Endothelial cell of umbilical vein (primary cell): ENCODE measurements around the gene SYAP1. TPM values are rescaled to one million over a fixed set of nuclear protein-coding genes. Genes with fewer than 3 reads are reported as not detected.
A peak's percentile ranks its signal among the peaks of the same experiment; 100 is the strongest.

Experiments used
- BruUV-seq: library from RNA; stranded (reverse); fragments of 400-500 nt; replicated peaks from 2 replicates; lab custom pipeline; 2021; lab: Mats Ljungman, UMichigan
- CTCF ChIA-PET: fragments of 300-600, 350-600 bp; sonication (Branson Sonifier 250); formaldehyde crosslinking; loops from one replicate; lab custom pipeline; 2021; ENCODE audit warnings: antibody characterized with exemption, inconsistent platforms; lab: Charles Lee
- POLR2A ChIA-PET: fragments of 300-600, 350-600 bp; sonication (Branson Sonifier 250); formaldehyde crosslinking; loops from one replicate; lab custom pipeline; 2021; ENCODE audit warnings: antibody characterized with exemption, inconsistent platforms; lab: Charles Lee
- DNase-seq: peaks from one replicate; pipeline ENCODE4 v3.0.0-alpha.2; 2011; ENCODE audit warnings: low read depth, low spot score
- FAIRE-seq: peaks from 2 replicates; lab custom pipeline; 2011; peaks lifted over from hg19 to GRCh38; lab: Jason Lieb, UNC
- H2AFZ ChIP-seq: 2 replicates; pipeline ENCODE4 v1.6.0; 2012; ENCODE audit warnings: low read depth, low read length, control low read depth, inconsistent platforms
- H3K27ac ChIP-seq: 2 replicates; pipeline ENCODE4 v1.5.1; 2011; ENCODE audit warnings: low read depth, mild to moderate bottlenecking, control low read depth, low read length, moderate library complexity; ENCODE audit not compliant: insufficient read depth
- H3K27me3 ChIP-seq, 2 experiments: 2 replicates each; pipeline versions ENCODE4 v1.6.0 to v1.6.1; 2011; ENCODE audit warnings: low read length in 2 of 2, mixed read lengths in 1 of 2; ENCODE audit not compliant: control insufficient read depth in 2 of 2, insufficient read depth in 2 of 2
- H3K36me3 ChIP-seq, 2 experiments: 2 replicates in 1 of 2; 3 replicates in 1 of 2; pipeline ENCODE4 v1.5.1; 2011; ENCODE audit warnings: low read length in 2 of 2, mild to moderate bottlenecking in 1 of 2, moderate library complexity in 1 of 2; ENCODE audit not compliant: control insufficient read depth in 2 of 2, insufficient read depth in 2 of 2; ENCODE audit errors: extremely low read depth in 1 of 2
- H3K4me1 ChIP-seq: 3 replicates; pipeline ENCODE4 v1.5.1; 2011; ENCODE audit warnings: mild to moderate bottlenecking, low read length; ENCODE audit not compliant: control insufficient read depth, insufficient read depth; ENCODE audit errors: extremely low read depth
- H3K4me2 ChIP-seq: 2 replicates; pipeline ENCODE4 v1.6.1; 2011; ENCODE audit warnings: low read length, control low read depth, mixed read lengths; ENCODE audit not compliant: insufficient read depth
- H3K4me3 ChIP-seq, 3 experiments: fragments of 200-600 bp in 1 of 3; sonication (generic), shearing (Covaris generic) in 1 of 3; replicated peaks in 1 of 3; 2 replicates each; pipeline ENCODE4 v1.5.1; 2011 to 2016; ENCODE audit warnings: control low read depth in 3 of 3, low read length in 3 of 3, mild to moderate bottlenecking in 2 of 3, inconsistent platforms in 1 of 3, low read depth in 1 of 3, moderate library complexity in 1 of 3; ENCODE audit not compliant: insufficient read depth in 1 of 3
- H3K79me2 ChIP-seq: 2 replicates; pipeline ENCODE4 v1.6.0; 2012; ENCODE audit warnings: low read length, inconsistent platforms; ENCODE audit not compliant: control insufficient read depth, insufficient read depth
- H3K9ac ChIP-seq: replicated peaks from 2 replicates; pipeline ENCODE3; 2011; ENCODE audit warnings: low read length, control low read depth; ENCODE audit not compliant: insufficient read depth; ENCODE audit errors: extremely low read depth
- H3K9me1 ChIP-seq: replicated peaks from 3 replicates; pipeline ENCODE4 v1.6.0; 2011; ENCODE audit warnings: mild to moderate bottlenecking, low read length; ENCODE audit not compliant: control insufficient read depth, insufficient read depth; ENCODE audit errors: extremely low read depth
- H3K9me3 ChIP-seq: replicated peaks from 2 replicates; pipeline ENCODE4 v1.5.1; 2012; ENCODE audit warnings: low read length, inconsistent platforms; ENCODE audit not compliant: control insufficient read depth, insufficient read depth
- H4K20me1 ChIP-seq: replicated peaks from 2 replicates; pipeline ENCODE3; 2011; ENCODE audit warnings: mild to moderate bottlenecking, low read length; ENCODE audit not compliant: control insufficient read depth, insufficient read depth; ENCODE audit errors: extremely low read depth
- CTCF ChIP-seq, 2 donors: IDR thresholded peaks; 1 replicate in 1 of 2; 2 replicates in 1 of 2; pipeline ENCODE4 v1.5.1; 2011; ENCODE audit warnings: low read length in 2 of 2, mild to moderate bottlenecking in 2 of 2, moderate library complexity in 2 of 2, control low read depth in 1 of 2, inconsistent platforms in 1 of 2, low read depth in 1 of 2; ENCODE audit not compliant: insufficient read depth in 1 of 2; ENCODE audit errors: extremely low read depth in 1 of 2
- MYC ChIP-seq: IDR thresholded peaks from one replicate; pipeline ENCODE4 v1.6.1; 2011; ENCODE audit warnings: mild to moderate bottlenecking, low read depth, low read length
- POLR2A ChIP-seq: IDR thresholded peaks from 2 replicates; pipeline ENCODE4 v1.6.1; 2012; ENCODE audit warnings: low read depth, mild to moderate bottlenecking, control low read depth, low read length
- POLR2AphosphoS5 ChIP-seq: IDR thresholded peaks from 2 replicates; pipeline ENCODE4 v1.6.1; 2012; ENCODE audit warnings: low read depth, mild to moderate bottlenecking, control low read depth, low read length, moderate library complexity; ENCODE audit not compliant: insufficient read depth
- dilution Hi-C: fragments of 300-500 bp; cut with MboI; formaldehyde crosslinking; loops from one replicate; pipeline ENCODE4 v1.15.0; 2019; ENCODE audit warnings: low sequenced_read_pairs; ENCODE audit not compliant: extremely low pct_ligation_motif_present
- intact Hi-C: fragments of 100-400 bp; cut with micrococcal nuclease; formaldehyde crosslinking; loops from one replicate; pipeline ENCODE4 v1.10.0; 2022
- polyA plus RNA-seq, 4 experiments: library from polyadenylated mRNA; depleted of rRNA in 3 of 4; stranded (reverse) in 3 of 4; unstranded in 1 of 4; fragments of >200 nt; gene quantifications; 2 replicates each; pipeline versions ENCODE4 v1.2.1 to v1.2.3, GENCODE V29; 2011 to 2012; ENCODE audit warnings: missing spikeins in 1 of 4
- total RNA-seq: library from RNA; stranded (reverse); gene quantifications from 2 replicates; pipeline ENCODE4 v1.2.3, GENCODE V29; 2021

Gene SYAP1
- total and polyA plus RNA-seq, 2 donors (not counting 3 experiments of a cell fraction or from before 2014, with no cell fraction given), result 3.4 to 21.9 TPM

DNA sequence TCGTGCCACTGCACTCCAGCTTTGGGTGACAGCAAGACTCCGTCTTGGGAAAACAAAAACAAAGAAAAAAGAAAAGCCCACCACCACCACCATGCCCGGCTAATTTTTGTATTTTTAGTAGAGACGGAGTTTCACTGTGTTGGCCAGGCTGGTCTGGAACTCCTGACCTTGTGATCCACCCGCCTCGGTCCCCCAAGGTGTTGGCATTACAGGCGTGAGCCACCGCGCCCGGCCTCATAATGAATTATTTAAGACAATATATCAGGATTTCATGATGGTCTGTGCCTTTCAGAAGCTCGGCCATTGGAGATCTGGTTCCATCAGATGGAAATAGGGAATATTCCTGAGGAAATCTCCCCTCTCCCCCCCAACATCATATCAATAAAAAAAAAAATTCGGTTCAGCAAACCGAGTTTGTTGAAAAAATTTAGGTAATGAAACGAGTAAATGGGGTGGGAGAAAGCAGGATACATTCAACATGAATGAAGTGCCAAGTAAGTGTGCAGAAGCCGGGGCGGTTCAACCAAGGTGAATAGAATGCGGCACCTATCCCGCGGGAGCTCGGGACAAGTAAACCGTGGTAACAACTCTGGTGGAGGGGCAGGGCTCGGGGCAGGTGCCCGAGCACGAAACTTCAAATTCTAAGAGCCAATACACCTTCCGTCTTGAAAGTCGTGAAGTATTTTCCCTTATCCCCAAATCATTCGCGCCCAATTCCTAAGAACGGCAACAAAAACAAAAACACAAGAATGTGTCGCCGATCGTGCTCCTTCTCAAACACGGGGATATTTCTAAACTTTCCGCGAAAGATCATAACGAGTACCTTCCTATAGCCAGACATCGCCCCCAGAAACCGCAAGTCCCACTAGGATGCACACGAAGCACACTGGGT lies 66.1 kb downstream of the SYAP1 start:
- Histone ChIP-seq H2AFZ (peak overlapping the region; percentile 93), H3K9ac (peak overlapping the region; percentile 68), H3K27ac (no peak overlapping the region), H3K79me2 (peaks cover 25% of the 10 kb centered on the region), H3K4me3 (peak overlapping the region; percentile 61 to 89 (median 79)), H4K20me1 (no peaks in the 10 kb centered on the region), H3K36me3 (no peaks in the 10 kb centered on the region), H3K9me1 (no peaks in the 10 kb centered on the region), H3K27me3 (no peaks in the 10 kb centered on the region), H3K4me2 (peak overlapping the region; percentile 82), H3K9me3 (no peaks in the 10 kb centered on the region), H3K4me1 (peaks cover 4% of the 10 kb centered on the region)
- intact Hi-C loops (loop anchor here (1.0 to 5.0 kb wide), 3 partner anchors 14 to 87 kb away; partner anchors contain the start of genes RBBP7 and SYAP1), dilution Hi-C loops (no loop called here)
- ChIA-PET CTCF (no interaction called here), POLR2A (interaction anchor here (0.8 to 1.7 kb wide), 3 partner anchors 14 to 66 kb away, joined by 4 to 6 read pairs (median 5); partner anchors contain the start of gene SYAP1)
- TF ChIP-seq POLR2AphosphoS5 (no peak), MYC (no peak), POLR2A (peak; percentile 3), CTCF (IDR thresholded peaks at IDR 0.05; ENCODE audit: extremely low read depth in 1 of 2, insufficient read depth in 1 of 2, low read depth in 1 of 2, low read length in 2 of 2) (no peak)
- DNase-seq (no peak), FAIRE-seq (no peak)
- no TSS peak for BruUV-seq
